HCT116 (cell line): ENCODE data around the gene OR2A7.

Experiments
- CTCF ChIP-seq, 3 experiments: fragments of 200-600 bp in 1 of 3; sonication (generic) in 1 of 3; IDR thresholded peaks in 2 of 3; conservative IDR thresholded peaks in 1 of 3; 2 replicates each; pipeline ENCODE4 v1.5.1; 2012 to 2017; ENCODE audit warnings: low read depth in 2 of 3, low read length in 2 of 3, antibody characterized with exemption in 1 of 3, borderline replicate concordance in 1 of 3, control low read depth in 1 of 3, mild to moderate bottlenecking in 1 of 3, mixed read lengths in 1 of 3, mixed run types in 1 of 3, moderate library complexity in 1 of 3; ENCODE audit not compliant: insufficient read depth in 1 of 3
- EGR1 ChIP-seq: IDR thresholded peaks from 2 replicates; pipeline ENCODE4 v1.6.1; 2012; ENCODE audit warnings: low read depth
- EZH2 ChIP-seq: fragments of 200-600 bp; sonication (generic); IDR thresholded peaks from 2 replicates; pipeline ENCODE4 v1.6.1; 2017; ENCODE audit warnings: antibody characterized with exemption, mixed run types
- EZH2phosphoT487 ChIP-seq: fragments of 200-600 bp; IDR thresholded peaks from 2 replicates; pipeline ENCODE4 v1.6.1; 2018; ENCODE audit warnings: antibody characterized with exemption, borderline replicate concordance
- POLR2A ChIP-seq: IDR thresholded peaks from 2 replicates; pipeline ENCODE4 v1.7.0; 2011; ENCODE audit warnings: borderline replicate concordance; ENCODE audit not compliant: insufficient read depth, insufficient read length; ENCODE audit errors: extremely low read depth
- POLR2AphosphoS5 ChIP-seq: IDR thresholded peaks from 2 replicates; pipeline ENCODE4 v1.6.1; 2011; ENCODE audit warnings: mild to moderate bottlenecking, low read depth, low read length, moderate library complexity
- RAD21 ChIP-seq: IDR thresholded peaks from 2 replicates; pipeline ENCODE4 v1.6.1; 2012; ENCODE audit warnings: low read depth, mild to moderate bottlenecking
- SIN3A ChIP-seq: IDR thresholded peaks from 2 replicates; pipeline ENCODE4 v1.6.1; 2012; ENCODE audit warnings: low read depth
- TF ChIP-seq, protein P1 (sequence below): IDR thresholded peaks from 2 replicates; pipeline ENCODE4 v1.6.1; 2012

- no peak for TF ChIP-seq RAD21
- no peak for TF ChIP-seq EZH2phosphoT487
- TF ChIP-seq POLR2AphosphoS5: no peak
- no peak for TF ChIP-seq CTCF (IDR thresholded peaks at IDR 0.05 in 2 of 3, conservative IDR thresholded peaks at IDR 0.05 in 1 of 3; ENCODE audit: borderline replicate concordance in 1 of 3, insufficient read depth in 1 of 3, low read depth in 2 of 3, low read length in 2 of 3)
- TF ChIP-seq POLR2A: no peak
- no peak for TF ChIP-seq SIN3A
- no peak for TF ChIP-seq EZH2
- TF ChIP-seq EGR1: no peak
- TF ChIP-seq, protein P1, sequence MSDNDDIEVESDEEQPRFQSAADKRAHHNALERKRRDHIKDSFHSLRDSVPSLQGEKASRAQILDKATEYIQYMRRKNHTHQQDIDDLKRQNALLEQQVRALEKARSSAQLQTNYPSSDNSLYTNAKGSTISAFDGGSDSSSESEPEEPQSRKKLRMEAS: no peak
These were observed 9.1 kb downstream of the OR2A7 start for GRCh38 chr7:144255471-144255897.
